DMS153 treated with DMSO at 0.1 percent for 48 hours (cell line): Measurements from ENCODE around the gene SIX5.
"Not testable (repeated sequence)": the region's sequence is repeated elsewhere in the genome, so short reads cannot be mapped to it uniquely, and the experiment has no call there.

Experiments
- DNase-seq: peaks from one replicate; lab custom pipeline; 2025; ENCODE audit not compliant: unreplicated experiment; lab: John Stamatoyannopoulos, UW

The SIX5 gene

GRCh38 chr19:45761714-45762113 is 7.3 kb downstream of the SIX5 start:
- DNase-seq = no peak

DNA sequence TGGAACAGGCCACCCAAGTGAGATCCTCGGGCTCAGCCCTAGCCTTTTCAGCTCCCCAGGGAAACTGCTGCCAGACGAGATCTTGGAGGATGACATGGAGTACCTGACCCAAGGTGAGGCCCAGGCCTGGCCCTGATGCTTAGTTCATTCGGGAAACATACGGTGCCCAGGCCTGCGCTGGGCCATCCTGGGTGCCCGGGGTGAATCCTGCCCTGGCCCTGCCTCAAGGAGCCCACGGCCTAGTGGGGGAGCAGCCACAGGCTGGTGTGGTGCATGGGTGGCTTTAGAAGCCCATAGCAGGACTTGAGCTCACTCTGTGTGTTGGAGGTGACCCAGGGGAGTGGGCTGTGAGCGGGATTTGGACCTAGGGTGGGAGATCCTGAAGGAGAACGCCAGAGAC is 10.1 kb downstream of the SIX5 start:
- DNase-seq = no peak

DNA sequence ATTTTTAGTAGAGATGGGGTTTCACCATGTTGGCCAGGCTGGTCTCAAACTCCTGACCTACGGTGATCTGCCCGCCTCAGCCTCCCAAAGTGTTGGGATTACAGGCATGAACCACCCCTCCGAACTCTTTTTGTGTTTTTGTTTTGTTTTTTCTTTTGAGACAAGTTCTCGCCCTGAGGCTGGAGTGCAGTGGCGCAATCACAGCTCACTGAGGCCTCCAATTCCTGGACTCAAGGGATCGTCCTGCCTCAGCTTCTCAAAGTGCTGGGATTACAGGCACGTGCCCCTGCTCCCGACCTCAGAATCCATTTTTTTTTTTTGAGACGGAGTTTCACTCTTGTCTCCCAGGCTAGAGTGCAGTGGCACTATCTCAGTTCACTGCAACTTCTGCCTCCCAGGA is 11.4 kb downstream of the SIX5 start:
- no peak for DNase-seq

DNA sequence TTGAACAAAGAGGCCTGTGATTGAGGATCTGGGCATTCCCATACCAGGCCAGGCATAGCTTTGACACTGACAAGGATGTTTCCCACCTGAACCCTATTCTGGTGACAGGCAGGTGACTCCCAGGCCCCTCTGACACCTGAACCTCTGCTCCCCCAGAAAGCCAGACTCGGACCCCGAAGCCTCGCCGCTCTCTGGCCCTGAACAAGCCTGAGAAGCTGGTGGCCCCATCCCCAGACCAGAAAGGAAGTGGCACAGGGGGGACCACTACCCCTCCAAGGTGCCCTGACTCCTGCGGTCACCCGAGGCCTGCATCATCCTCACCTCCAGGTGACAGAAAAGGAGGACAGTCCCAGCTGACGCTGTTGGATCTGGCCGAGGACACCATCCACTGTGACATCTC is 14.7 kb downstream of the SIX5 start:
- no peak for DNase-seq

DNA sequence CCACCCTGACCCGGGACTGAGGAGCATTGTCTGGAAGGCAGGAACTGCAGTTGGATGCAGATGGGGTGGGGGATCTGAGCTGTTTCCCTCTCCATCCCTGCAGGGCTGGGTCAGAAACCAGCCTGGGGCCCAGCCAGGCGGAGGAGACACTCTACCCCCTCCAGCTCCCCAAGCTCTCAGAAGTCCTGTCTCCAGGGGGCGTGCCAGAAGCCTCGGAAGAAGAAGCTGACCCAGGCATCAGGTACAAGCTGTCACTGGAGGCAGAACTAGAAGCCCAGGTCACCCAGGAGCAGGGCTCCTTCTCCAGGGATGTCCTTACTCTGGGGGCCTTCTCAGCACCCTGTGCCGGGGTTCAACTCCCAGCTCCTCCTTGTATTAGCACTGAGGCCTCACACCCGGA is 15.5 kb downstream of the SIX5 start:
- no peak for DNase-seq

GRCh38 chr19:45752639-45753038 is 16.4 kb downstream of the SIX5 start:
- no peak for DNase-seq

DNA sequence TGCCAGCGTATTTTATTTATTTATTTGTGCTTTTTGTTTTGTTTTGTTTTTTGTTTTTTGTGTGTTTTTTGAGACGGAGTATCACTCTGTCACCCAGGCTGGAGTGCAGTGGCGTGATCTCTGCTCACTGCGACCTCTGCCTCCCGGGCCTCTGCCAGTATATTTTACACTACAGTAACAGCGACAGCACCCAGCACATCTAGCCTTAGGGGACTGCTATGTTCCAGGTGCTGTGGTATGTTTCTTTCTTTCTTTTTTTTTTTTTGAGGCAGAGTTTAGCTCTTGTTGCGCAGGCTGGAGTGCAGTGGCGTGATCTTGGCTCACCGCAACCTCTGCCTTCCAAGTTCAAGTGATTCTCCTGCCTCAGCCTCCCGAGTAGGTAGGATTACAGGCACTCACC is 17.6 kb downstream of the SIX5 start:
- DNase-seq = not testable (repeated sequence)

DNA sequence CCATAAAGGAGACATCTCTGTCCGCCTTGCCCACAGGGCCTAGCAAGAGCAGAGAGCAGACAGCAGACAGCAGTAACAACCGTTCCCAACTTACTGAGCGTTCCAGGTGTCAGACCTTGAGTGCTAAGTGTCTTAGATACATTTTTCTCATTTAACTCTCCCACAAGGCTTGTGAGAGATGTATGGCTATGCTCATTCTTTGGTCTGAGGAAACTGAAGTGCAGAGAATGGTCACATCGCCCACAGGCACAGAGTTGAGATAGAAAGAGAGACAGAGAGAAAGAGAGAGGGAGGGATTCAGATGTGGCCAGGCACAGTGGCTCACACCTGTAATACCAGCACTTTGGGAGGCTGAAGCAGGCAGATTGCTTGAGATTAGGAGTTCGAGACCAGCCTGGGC is 21.5 kb downstream of the SIX5 start:
- no peak for DNase-seq

DNA sequence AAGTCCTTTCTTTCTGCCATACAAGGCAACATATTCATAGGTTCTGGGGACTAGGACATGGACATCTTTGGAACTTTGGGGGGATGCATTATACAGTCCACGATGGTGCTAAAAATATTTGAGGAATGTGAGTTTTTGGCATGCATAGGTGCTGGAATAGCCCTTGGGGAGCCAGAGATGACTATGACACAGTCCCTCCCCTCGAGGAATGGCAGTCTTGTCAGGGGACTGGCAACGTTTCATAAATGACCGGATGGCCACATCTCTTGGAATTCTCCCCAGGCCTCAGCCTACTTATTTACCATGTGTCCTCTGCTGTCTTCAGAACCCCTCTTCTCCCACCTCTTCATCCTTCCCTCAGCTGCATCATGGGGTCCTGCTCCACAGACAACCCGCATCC is 22.2 kb downstream of the SIX5 start:
- DNase-seq = no peak

DNA sequence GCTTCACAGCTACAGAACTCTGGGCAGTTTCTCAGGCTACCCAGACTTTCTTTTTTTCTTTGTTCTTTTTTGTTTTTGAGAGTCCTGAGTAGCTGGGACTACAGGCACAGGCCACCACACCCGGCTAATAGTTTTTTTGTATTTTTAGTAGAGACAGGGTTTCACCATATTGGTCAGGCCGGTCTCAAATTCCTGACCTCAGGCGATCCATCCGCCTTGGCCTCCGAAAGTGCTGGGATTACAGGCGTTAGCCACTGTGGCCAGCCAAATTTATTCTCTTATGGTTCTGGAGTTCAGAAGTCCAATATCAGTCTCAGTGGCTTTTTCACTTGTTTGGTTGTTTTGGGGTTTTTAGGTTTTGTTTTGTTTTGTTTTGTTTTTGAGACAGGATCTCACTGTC is 23.4 kb downstream of the SIX5 start:
- DNase-seq = no peak

- no peak for DNase-seq
Measured at GRCh38 chr19:45742969-45743368, 26.1 kb downstream of the SIX5 start.

GRCh38 chr19:45739498-45740439 is 29.3 kb downstream of the SIX5 start:
- DNase-seq = no peak

DNA sequence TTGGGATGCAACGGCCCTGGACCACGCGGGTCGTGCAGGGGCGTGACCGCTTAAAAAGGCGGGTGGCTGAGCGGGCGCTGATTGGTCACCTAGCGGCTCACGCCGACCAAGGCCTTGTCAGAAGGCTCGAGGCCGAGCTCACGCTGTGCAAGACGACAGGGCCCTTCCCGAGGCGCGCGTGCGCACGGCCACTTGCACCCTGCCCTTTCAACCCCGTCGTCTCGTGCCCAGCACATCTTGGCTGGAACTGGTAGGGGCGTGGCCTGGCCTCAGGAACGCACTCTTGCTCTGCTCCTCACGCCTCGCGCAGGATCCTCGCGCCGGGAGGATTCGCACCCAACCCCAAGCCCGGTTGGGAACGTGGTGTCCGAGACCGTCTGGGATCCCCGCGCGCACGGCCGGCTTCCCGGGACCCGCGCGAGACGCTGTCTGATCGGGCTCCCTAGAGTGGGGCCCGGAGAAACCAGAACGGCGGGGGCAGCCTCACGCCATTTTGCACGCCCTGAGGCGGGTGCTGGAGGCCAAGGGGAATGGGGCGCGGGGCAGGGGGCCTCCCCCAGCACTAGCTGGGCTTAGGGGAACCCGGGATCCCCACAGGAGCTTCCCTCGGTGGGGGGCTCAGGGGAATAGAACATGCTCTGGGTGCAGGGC is 35.8 kb downstream of the SIX5 start, which contains the start of gene MEIOSIN:
TSS of gene MEIOSIN (plus strand) at position 280 of the 651 bp plus-strand sequence. CDS start 1,938 bp downstream, outside the sequence.
- no peak for DNase-seq

- DNase-seq = peak; percentile 97
Measured at GRCh38 chr19:45730368-45731288, 38.4 kb downstream of the SIX5 start, which contains the start of gene FBXO46. FBXO46 (minus strand) TSS chr19:45730896; CDS start chr19:45713495, 17,401 bp downstream.

- DNase-seq = no peak
Measured at GRCh38 chr19:45729800-45730290, 39.2 kb downstream of the SIX5 start.

- not testable (repeated sequence) for DNase-seq
Measured at GRCh38 chr19:45728683-45729082, 40.4 kb downstream of the SIX5 start.

DNA sequence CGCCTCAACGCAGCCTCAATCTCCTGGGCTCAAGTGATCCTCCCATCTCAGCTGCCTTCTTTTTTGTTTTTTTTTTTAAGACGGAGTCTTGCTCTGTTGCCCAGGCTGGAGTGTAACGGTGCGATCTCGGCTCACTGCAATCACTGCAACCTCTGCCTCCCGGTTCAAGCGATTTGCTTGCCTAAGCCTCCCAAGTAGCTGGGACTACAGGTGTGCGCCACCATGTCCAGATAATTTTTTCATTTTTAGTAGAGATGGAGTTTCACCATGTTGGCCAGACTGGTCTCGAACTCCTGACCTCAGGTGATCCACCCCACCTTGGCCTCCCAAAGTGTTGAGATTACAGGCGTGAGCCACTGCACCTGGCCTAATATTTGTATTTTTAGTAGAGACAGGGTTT is 49.0 kb downstream of the SIX5 start:
- DNase-seq = not testable (repeated sequence)

- no peak for DNase-seq
Measured at GRCh38 chr19:45717983-45718650, 50.9 kb downstream of the SIX5 start.

- DNase-seq = peak; percentile 95
Measured at GRCh38 chr19:45717131-45717982, 51.7 kb downstream of the SIX5 start.
